Ishikawa (cell line): ENCODE results near the gene RPP14.

Experiments used
- CEBPB ChIP-seq: IDR thresholded peaks from 2 replicates; pipeline ENCODE4 v1.6.1; 2012
- EP300 ChIP-seq: IDR thresholded peaks from 2 replicates; pipeline ENCODE4 v1.6.1; 2012; ENCODE audit warnings: borderline replicate concordance
- MAX ChIP-seq: IDR thresholded peaks from 2 replicates; pipeline ENCODE4 v1.6.1; 2012
- TEAD4 ChIP-seq: IDR thresholded peaks from 2 replicates; pipeline ENCODE4 v1.6.1; 2012

GRCh38 chr3:58298190-58298589 lies 7.9 kb upstream of the RPP14 start:
- TF ChIP-seq EP300 (no peak), TEAD4 (no peak), MAX (no peak), CEBPB (no peak)
